GM19099 (cell line): ENCODE data around the gene TCEA2.
A peak's percentile ranks its signal among the peaks of the same experiment; 100 is the strongest.

ENCODE experiments used
- POLR2A ChIP-seq: IDR thresholded peaks from 3 replicates; pipeline ENCODE4 v1.6.1; 2011; ENCODE audit warnings: low read depth; ENCODE audit not compliant: insufficient read length; ENCODE audit errors: extremely low read depth

The TCEA2 gene

DNA sequence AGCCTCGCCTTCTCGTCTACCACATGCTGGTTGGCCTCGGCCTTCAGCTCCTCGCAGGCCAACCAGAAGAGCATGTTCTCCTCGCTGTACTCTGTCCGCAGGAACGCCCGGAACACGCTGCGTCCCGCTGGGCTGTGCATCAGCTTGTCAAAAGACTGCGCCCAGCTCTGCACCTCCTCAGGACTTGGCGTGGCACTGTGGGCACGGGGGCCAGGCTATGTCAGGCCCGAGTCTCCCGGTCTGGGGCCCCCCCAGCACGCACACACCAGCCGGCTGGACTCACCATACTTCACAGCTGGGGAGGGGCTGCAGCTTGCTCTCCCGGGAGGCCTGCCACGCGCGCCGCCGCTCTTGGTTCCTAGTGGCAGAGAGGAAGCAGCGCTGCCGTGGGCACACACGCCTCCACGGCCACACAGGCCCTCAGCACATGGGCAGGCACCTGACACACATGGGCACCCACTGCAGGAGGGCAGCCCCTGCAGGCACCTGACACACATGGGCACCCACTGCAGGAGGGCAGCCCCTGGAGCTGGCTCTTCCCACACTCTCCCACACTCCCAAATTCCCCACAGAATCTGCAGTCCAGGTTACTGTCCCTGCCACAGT, 11.3 kb downstream of the TCEA2 start:
- TF ChIP-seq POLR2A = no peak

- TF ChIP-seq POLR2A = no peak
Measured at GRCh38 chr20:64074963-64075362, 12.0 kb downstream of the TCEA2 start.

DNA sequence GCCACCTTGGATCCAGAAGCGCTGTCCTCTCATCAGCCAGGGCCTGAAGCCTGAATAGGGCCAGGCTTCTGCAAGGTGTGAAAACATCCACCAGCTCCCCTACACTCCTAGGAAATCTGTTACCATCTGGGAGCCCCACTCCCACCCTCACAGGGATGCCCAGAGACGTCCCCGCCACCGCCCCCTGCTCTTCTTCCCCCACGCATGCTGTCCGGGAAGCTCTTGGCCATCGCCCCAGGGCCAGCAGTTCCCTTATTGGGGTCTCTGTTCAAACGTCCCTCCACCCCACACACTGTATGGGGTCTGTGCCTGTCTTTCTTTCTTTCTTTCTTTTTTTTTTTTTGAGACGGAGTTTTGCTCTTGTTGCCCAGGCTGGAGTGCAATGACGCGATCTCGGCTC, 12.6 kb downstream of the TCEA2 start:
- no peak for TF ChIP-seq POLR2A

DNA sequence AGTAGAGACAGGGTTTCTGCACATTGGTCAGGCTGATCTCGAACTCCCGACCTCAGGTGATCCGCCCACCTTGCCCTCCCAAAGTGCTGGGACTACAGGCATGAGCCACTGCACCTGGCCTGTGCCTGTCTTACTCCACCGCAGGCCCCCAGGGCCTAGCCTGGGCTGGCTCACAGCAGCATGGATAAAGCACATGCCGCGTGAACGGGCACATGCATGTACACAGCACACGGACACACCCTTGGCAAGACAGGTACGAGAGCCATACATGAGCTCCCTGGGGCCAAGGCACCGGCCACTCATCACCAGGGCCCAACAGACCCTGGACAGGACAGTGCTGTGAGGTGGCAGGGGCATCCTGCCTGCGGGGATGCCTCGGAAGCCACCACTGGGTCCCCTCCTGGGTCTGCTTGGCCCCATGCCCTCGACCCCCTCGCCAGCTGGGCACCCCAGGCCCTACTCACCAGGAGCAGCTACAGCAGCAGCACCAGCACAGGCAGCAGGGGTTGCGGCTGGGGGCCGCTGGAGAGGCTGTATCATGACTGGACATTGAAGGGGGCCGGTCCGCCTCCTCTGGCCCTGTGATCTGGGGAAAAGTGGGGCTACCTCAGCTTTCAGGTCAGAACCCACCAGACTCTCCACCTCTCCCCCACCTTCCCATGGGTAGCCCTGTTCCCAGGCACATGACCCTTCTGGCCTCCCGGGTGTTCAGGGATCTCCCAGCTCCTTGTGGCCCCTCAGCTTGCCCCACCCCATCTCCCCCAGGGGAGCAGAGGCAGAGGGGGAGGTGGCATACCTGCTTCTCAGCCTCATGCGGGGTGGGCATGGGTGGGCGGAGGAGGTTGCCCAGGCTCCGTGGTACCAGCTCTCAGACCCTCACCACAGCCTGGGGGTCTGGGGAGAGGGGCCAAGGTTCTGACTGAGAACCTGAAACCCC, 13.3 kb downstream of the TCEA2 start:
- no peak for TF ChIP-seq POLR2A

- TF ChIP-seq POLR2A = peak; percentile 22
Measured at GRCh38 chr20:64077094-64077493, 14.1 kb downstream of the TCEA2 start.

DNA sequence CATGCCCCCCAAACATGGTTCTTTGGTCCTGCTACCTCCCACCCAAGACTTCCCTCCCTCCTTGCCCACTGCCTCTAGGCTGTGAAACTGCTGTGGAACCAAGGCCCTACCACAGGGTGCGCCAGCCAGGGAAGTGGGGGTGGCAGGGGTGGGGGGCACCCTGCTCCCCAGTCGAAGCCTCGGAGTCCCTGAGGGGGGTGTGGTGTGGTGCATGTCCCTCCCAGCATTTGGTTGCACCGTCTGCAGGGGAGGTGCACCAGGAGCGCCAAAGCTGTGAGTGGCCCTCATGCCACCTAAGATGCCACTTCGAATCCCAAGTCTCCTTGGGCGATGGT, 14.5 kb downstream of the TCEA2 start:
- peak; percentile 17 for TF ChIP-seq POLR2A

- peak; percentile 22 for TF ChIP-seq POLR2A
Measured at GRCh38 chr20:64077876-64078551, 15.0 kb downstream of the TCEA2 start.

GRCh38 chr20:64078934-64079272, 15.9 kb downstream of the TCEA2 start:
- TF ChIP-seq POLR2A = no peak

DNA sequence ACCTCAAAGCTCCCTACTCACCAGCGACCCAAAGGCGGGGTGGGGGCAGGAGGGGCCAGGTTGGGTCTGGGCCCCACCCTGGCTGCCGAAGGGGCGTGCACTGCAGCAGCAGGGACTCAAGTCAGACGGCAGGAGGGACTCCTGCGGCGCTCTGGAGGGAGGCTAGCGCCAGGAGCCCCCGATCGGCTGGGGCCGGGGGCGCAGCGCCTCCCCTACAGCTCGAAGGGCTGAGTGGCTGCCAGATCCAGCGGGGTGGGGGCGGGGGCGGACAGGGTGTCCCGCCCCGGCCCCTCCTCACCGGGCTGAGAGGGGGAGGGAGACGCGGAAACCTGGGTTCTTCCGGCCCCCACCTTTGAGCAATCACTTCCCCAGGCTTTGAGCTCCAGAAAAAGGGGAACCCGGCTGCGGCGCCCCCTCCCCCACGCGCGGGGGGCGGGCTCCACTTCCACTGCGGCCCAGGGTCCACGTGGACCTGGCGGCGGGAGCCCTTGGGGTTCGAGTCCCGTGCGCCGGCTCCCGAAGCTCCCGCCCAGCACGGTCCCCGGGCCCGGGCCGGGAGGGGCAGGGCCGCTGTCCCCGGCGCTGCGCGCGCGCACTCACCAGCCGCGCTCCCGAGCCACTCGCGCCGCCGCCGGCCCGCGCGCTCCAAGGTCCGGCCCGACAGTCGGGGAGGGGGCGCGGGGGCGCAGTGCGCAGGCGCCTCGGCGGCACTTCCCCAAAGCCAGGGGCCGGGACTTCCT, 16.4 kb downstream of the TCEA2 start, which contains the start of gene RGS19:
Gene RGS19 (minus strand): TSS at position 246 of the 740 bp plus-strand sequence. CDS start 2,632 bp downstream, outside the sequence.
- TF ChIP-seq POLR2A = peak; percentile 58

- TF ChIP-seq POLR2A = peak; percentile 5
Measured at GRCh38 chr20:64080013-64080812, 17.2 kb downstream of the TCEA2 start, which contains the start of gene OPRL1. Gene OPRL1 (plus strand): TSS chr20:64080082. CDS start chr20:64092721, 12,639 bp downstream.

DNA sequence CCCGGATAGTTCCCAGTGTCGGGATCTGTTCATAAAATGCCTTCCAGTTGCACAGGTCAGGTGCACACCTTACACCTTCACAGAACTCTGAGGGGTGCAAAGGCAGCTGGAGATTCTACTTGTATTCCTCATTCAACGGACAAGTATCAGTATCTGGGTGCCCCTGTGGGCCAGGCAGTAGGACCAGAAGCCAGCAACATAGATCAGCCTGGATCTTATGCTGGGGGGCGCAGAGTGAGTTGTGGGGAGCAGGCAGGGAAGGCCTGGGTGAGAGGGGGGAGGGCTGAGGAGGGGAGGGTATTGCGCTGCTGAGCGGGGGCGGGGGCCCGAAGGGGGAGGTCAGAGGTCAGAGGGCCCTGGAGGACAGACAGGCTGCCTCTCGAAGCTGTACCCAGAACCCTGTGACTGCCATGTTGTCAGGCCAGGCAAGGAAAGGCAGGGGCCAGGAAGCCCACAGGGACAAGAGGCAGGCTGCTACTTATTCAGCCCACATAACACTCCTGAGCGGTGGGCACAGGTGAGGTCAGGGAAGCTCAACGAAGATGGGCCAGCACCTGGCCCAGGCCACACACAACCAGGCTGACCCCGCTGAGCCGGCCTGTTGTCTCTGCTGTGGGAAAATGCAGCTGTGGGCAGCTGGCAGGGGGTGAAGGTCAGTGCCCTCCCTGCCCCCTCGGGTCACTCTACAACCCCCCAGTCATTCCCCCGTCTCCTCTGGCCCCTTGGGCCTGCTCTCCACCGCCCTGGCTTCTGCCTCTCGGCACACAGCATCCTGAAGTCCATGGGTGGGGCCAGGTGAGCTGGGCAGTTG, 18.0 kb downstream of the TCEA2 start:
- TF ChIP-seq POLR2A = no peak

GRCh38 chr20:64081624-64081964, 18.6 kb downstream of the TCEA2 start:
- no peak for TF ChIP-seq POLR2A

- no peak for TF ChIP-seq POLR2A
Measured at GRCh38 chr20:64082126-64082731, 19.2 kb downstream of the TCEA2 start.
